IMR-90 (cell line): ENCODE measurements around the gene QSER1. TPM values are rescaled to one million over a fixed set of nuclear protein-coding genes. Genes with fewer than 3 reads are reported as not detected.

Source experiments
- ATAC-seq: fragments of 200-7000 bp; cut with Tn5 transposase; 2 replicates; pipeline ENCODE4 v1.9.1; 2020; ENCODE audit warnings: low read depth, mild to moderate bottlenecking, moderate library complexity
- BruUV-seq: library from RNA; stranded (reverse); fragments of 400-500 nt; replicated peaks from 2 replicates; lab custom pipeline; 2021; lab: Mats Ljungman, UMichigan
- CTCF ChIA-PET: fragments of 300-600 bp; formaldehyde crosslinking; extraction: SDS; loops from one replicate; lab custom pipeline; 2021; ENCODE audit warnings: antibody characterized with exemption; lab: Yijun Ruan, JAX
- POLR2A ChIA-PET: fragments of 300-600 bp; sonication (Branson Sonifier 250); formaldehyde crosslinking; loops from one replicate; lab custom pipeline; 2022; ENCODE audit warnings: antibody characterized with exemption; ENCODE audit not compliant: unreplicated experiment; lab: Charles Lee
- DNase-seq: peaks from one replicate; pipeline ENCODE4 v3.0.0; 2013
- H2AFZ ChIP-seq: replicated peaks from 2 replicates; pipeline ENCODE3; 2013; ENCODE audit warnings: low read length, mild to moderate bottlenecking; ENCODE audit not compliant: poor library complexity
- H2AK5ac ChIP-seq: 2 replicates; pipeline ENCODE4 v1.6.1; 2013; ENCODE audit warnings: low read depth, low read length, inconsistent platforms
- H2AK9ac ChIP-seq: replicated peaks from 2 replicates; pipeline ENCODE3; 2013; ENCODE audit warnings: mild to moderate bottlenecking, low read depth, low read length, moderate library complexity; ENCODE audit not compliant: poor library complexity
- H2BK120ac ChIP-seq: 2 replicates; pipeline ENCODE4 v1.6.1; 2013; ENCODE audit warnings: low read depth, low read length, inconsistent platforms
- H2BK15ac ChIP-seq: 3 replicates; pipeline ENCODE4 v1.6.1; 2013; ENCODE audit warnings: low read depth, low read length, inconsistent platforms
- H2BK20ac ChIP-seq: 2 replicates; pipeline ENCODE4 v1.6.1; 2013; ENCODE audit warnings: low read depth, mild to moderate bottlenecking, inconsistent platforms, low read length, moderate library complexity
- H2BK5ac ChIP-seq: 2 replicates; pipeline ENCODE4 v1.6.1; 2013; ENCODE audit warnings: mild to moderate bottlenecking, low read depth, low read length, inconsistent platforms; ENCODE audit not compliant: poor library complexity, severe bottlenecking
- H3K14ac ChIP-seq: replicated peaks from 2 replicates; pipeline ENCODE4 v1.6.1; 2013; ENCODE audit warnings: low read depth, low read length, inconsistent platforms
- H3K18ac ChIP-seq: 2 replicates; pipeline ENCODE4 v1.6.1; 2013; ENCODE audit warnings: low read depth, low read length, control low read depth
- H3K23ac ChIP-seq: 2 replicates; pipeline ENCODE4 v1.6.1; 2013; ENCODE audit warnings: low read depth, low read length, inconsistent platforms
- H3K27ac ChIP-seq: 2 replicates; pipeline ENCODE4 v1.5.1; 2013; ENCODE audit warnings: mild to moderate bottlenecking, control low read depth, low read length; ENCODE audit not compliant: insufficient read depth
- H3K27me3 ChIP-seq: 2 replicates; pipeline ENCODE4 v1.6.1; 2013; ENCODE audit warnings: low read length; ENCODE audit not compliant: control insufficient read depth, insufficient read depth
- H3K36me3 ChIP-seq: 2 replicates; pipeline ENCODE4 v1.6.1; 2013; ENCODE audit warnings: low read length, mixed read lengths; ENCODE audit not compliant: control insufficient read depth, insufficient read depth
- H3K4ac ChIP-seq: 2 replicates; pipeline ENCODE4 v1.6.1; 2013; ENCODE audit warnings: low read depth, low read length, inconsistent platforms
- H3K4me1 ChIP-seq: 2 replicates; pipeline ENCODE4 v1.6.1; 2013; ENCODE audit warnings: low read length, mixed read lengths; ENCODE audit not compliant: control insufficient read depth, insufficient read depth
- H3K4me2 ChIP-seq: 2 replicates; pipeline ENCODE4 v1.6.1; 2013; ENCODE audit warnings: low read depth, mild to moderate bottlenecking, control low read depth, low read length, moderate library complexity
- H3K4me3 ChIP-seq: 2 replicates; pipeline ENCODE4 v1.5.1; 2013; ENCODE audit warnings: low read depth, mild to moderate bottlenecking, control low read depth, low read length, moderate library complexity; ENCODE audit not compliant: insufficient read depth
- H3K56ac ChIP-seq: 2 replicates; pipeline ENCODE4 v1.6.1; 2013; ENCODE audit warnings: low read length, inconsistent platforms; ENCODE audit not compliant: insufficient read depth; ENCODE audit errors: extremely low read depth
- H3K79me1 ChIP-seq, 2 experiments: 2 replicates each; pipeline ENCODE4 v1.6.1; 2013; ENCODE audit warnings: low read length in 2 of 2, inconsistent platforms in 1 of 2, low read depth in 1 of 2
- H3K9ac ChIP-seq: 2 replicates; pipeline ENCODE4 v1.6.1; 2013; ENCODE audit warnings: low read depth, low read length, control low read depth
- H3K9me1 ChIP-seq: 2 replicates; pipeline ENCODE4 v1.6.1; 2013; ENCODE audit warnings: low read length, inconsistent platforms; ENCODE audit not compliant: insufficient read depth
- H3K9me3 ChIP-seq: 2 replicates; pipeline ENCODE4 v1.6.1; 2013; ENCODE audit warnings: low read length; ENCODE audit not compliant: control insufficient read depth, insufficient read depth
- H4K20me1 ChIP-seq: 2 replicates; pipeline ENCODE4 v1.6.1; 2013; ENCODE audit warnings: low read length, inconsistent platforms; ENCODE audit not compliant: insufficient read depth
- H4K5ac ChIP-seq: 2 replicates; pipeline ENCODE4 v1.6.1; 2013; ENCODE audit warnings: mild to moderate bottlenecking, low read depth, low read length, control low read depth
- H4K8ac ChIP-seq, 2 experiments: 2 replicates each; pipeline ENCODE4 v1.6.1; 2013; ENCODE audit warnings: low read depth in 2 of 2, low read length in 2 of 2, control low read depth in 1 of 2, inconsistent platforms in 1 of 2
- H4K91ac ChIP-seq: 2 replicates; pipeline ENCODE4 v1.6.1; 2013; ENCODE audit warnings: low read depth, low read length, inconsistent platforms; ENCODE audit not compliant: insufficient read depth
- BHLHE40 ChIP-seq: fragments of 150-350 bp; IDR thresholded peaks from 2 replicates; pipeline ENCODE4 v1.6.1; 2016; ENCODE audit warnings: mild to moderate bottlenecking, low read depth, low read length
- CEBPB ChIP-seq: IDR thresholded peaks from 2 replicates; pipeline ENCODE4 v1.6.1; 2012; ENCODE audit warnings: low read depth, low read length, improper control_type of control experiment
- CHD1 ChIP-seq: IDR thresholded peaks from 2 replicates; pipeline ENCODE4 v1.6.1; 2012; ENCODE audit warnings: low read depth, low read length, improper control_type of control experiment
- CTCF ChIP-seq: conservative IDR thresholded peaks from 2 replicates; pipeline ENCODE4 v1.5.1; 2012; ENCODE audit warnings: mild to moderate bottlenecking, low read depth, low read length, improper control_type of control experiment
- FOS ChIP-seq: fragments of 150-350 bp; IDR thresholded peaks from 2 replicates; pipeline ENCODE4 v1.6.1; 2016; ENCODE audit warnings: low read depth, low read length
- MAFK ChIP-seq: IDR thresholded peaks from 2 replicates; pipeline ENCODE4 v1.6.1; 2012; ENCODE audit warnings: low read depth, low read length, improper control_type of control experiment
- MAZ ChIP-seq: IDR thresholded peaks from 2 replicates; pipeline ENCODE4 v1.6.1; 2012; ENCODE audit warnings: low read depth, mild to moderate bottlenecking, low read length, improper control_type of control experiment, moderate library complexity, borderline replicate concordance
- MXI1 ChIP-seq: IDR thresholded peaks from 2 replicates; pipeline ENCODE4 v1.6.1; 2012; ENCODE audit warnings: low read depth, mild to moderate bottlenecking, low read length, moderate library complexity, borderline replicate concordance
- NFE2L2 ChIP-seq: fragments of 150-350 bp; IDR thresholded peaks from 2 replicates; pipeline ENCODE4 v1.6.1; 2016; ENCODE audit warnings: low read depth, mild to moderate bottlenecking, low read length
- POLR2A ChIP-seq: IDR thresholded peaks from 2 replicates; pipeline ENCODE4 v1.6.1; 2012; ENCODE audit warnings: mild to moderate bottlenecking, low read depth, low read length
- RAD21 ChIP-seq: IDR thresholded peaks from 2 replicates; pipeline ENCODE4 v1.6.1; 2012; ENCODE audit warnings: low read length, improper control_type of control experiment
- RCOR1 ChIP-seq: IDR thresholded peaks from 2 replicates; pipeline ENCODE4 v1.6.1; 2012; ENCODE audit warnings: mild to moderate bottlenecking, low read length, improper control_type of control experiment; ENCODE audit not compliant: insufficient replicate concordance
- RFX5 ChIP-seq: IDR thresholded peaks from 2 replicates; pipeline ENCODE4 v1.8.0; 2012; ENCODE audit warnings: low read depth, mild to moderate bottlenecking, low read length, moderate library complexity
- SMC3 ChIP-seq: fragments of 150-350 bp; IDR thresholded peaks from 2 replicates; pipeline ENCODE4 v1.6.1; 2016; ENCODE audit warnings: low read depth, mild to moderate bottlenecking, antibody characterized with exemption, low read length, moderate library complexity
- USF2 ChIP-seq: fragments of 150-350 bp; IDR thresholded peaks from 2 replicates; pipeline ENCODE4 v1.6.1; 2017; ENCODE audit warnings: mild to moderate bottlenecking, antibody characterized with exemption, low read length, low read depth
- WGBS, 2 experiments: methylation state at CpG; one replicate each; pipeline versions ENCODE4 v1.1.5 to v1.1.7; 2013; ENCODE audit warnings: missing lambda C conversion rate in 2 of 2; ENCODE audit not compliant: insufficient read length in 1 of 2; ENCODE audit errors: extremely low coverage in 2 of 2; 5-methylcytosine and 5-hydroxymethylcytosine counted together
- dilution Hi-C: fragments of 300-500 bp; cut with HindIII; formaldehyde crosslinking; loops from one replicate; pipeline ENCODE4 v1.14.3; 2018; ENCODE audit warnings: low sequenced_read_pairs; ENCODE audit not compliant: unreplicated experiment
- in situ Hi-C: fragments of 300-500 bp; cut with MboI; formaldehyde crosslinking; loops from 3 replicates; pipeline ENCODE4 v1.14.3; 2019; ENCODE audit warnings: low sequenced_read_pairs, inconsistent platforms, mixed read lengths
- intact Hi-C: fragments of 100-400 bp; cut with micrococcal nuclease; formaldehyde crosslinking; loops from 2 replicates; pipeline ENCODE4 v1.10.0; 2022
- polyA plus RNA-seq, 3 experiments: library from polyadenylated mRNA; depleted of rRNA; stranded (reverse); fragments of >200 nt; gene quantifications; 2 replicates each; pipeline ENCODE4 v1.2.3, GENCODE V29; 2012; ENCODE audit warnings: low replicate concordance in 1 of 3
- total RNA-seq: library from RNA; depleted of rRNA; stranded (reverse); fragments of >200 nt; gene quantifications from 2 replicates; pipeline ENCODE4 v1.2.3, GENCODE V29; 2012
- TF ChIP-seq, protein P1 (sequence below): fragments of 150-350 bp; IDR thresholded peaks from 2 replicates; pipeline ENCODE4 v1.6.1; 2016; ENCODE audit warnings: low read depth, mild to moderate bottlenecking, low read length, moderate library complexity, borderline replicate concordance

Gene QSER1
- total and polyA plus RNA-seq, 2 of the 4 experiments (the other 2 are of a cell fraction), result 5.9 to 15.6 TPM

- Histone ChIP-seq H3K9me1 (no peaks in the 10 kb centered on the region), H3K4me2 (no peak overlapping the region), H2BK15ac (no peak overlapping the region), H3K9ac (no peak overlapping the region), H2AFZ (no peak overlapping the region), H3K4me3 (no peak overlapping the region), H3K79me1 (no peaks in the 10 kb centered on the region), H3K36me3 (no peaks in the 10 kb centered on the region), H3K27ac (no peak overlapping the region), H3K27me3 (peaks cover 1% of the 10 kb centered on the region; the same call in 1 of the 2 replicates), H2BK120ac (no peak overlapping the region), H3K9me3 (no peaks in the 10 kb centered on the region), H3K18ac (no peak overlapping the region), H4K8ac (no peak overlapping the region), H4K20me1 (no peaks in the 10 kb centered on the region), H3K23ac (no peak overlapping the region), H4K91ac (no peak overlapping the region), H4K5ac (no peak overlapping the region), H3K14ac (no peak overlapping the region), H2AK9ac (no peak overlapping the region), H3K4ac (no peak overlapping the region), H3K56ac (no peak overlapping the region), H2BK20ac (no peak overlapping the region), H2AK5ac (no peak overlapping the region), H3K4me1 (peaks cover 1% of the 10 kb centered on the region; the same call in 1 of the 2 replicates), H2BK5ac (no peak overlapping the region)
- ChIA-PET CTCF (no interaction called here), POLR2A (no interaction called here)
- WGBS, 2 experiments, result 80% methylated on average over 1 of the region's 3 CpGs; no CpG with 5 or more reads in 1 of the 2 experiments
- in situ Hi-C loops, result no loop called here
- intact Hi-C loops, result no loop called here
- DNase-seq, result no peak
- no peak for ATAC-seq
- TF ChIP-seq USF2, result no peak
- no peak for TF ChIP-seq RCOR1
- no peak for TF ChIP-seq BHLHE40
- TF ChIP-seq MAFK, result no peak
- no peak for TF ChIP-seq RAD21
- no peak for TF ChIP-seq POLR2A
- TF ChIP-seq FOS, result no peak
- no peak for TF ChIP-seq MAZ
- no peak for TF ChIP-seq RFX5
- TF ChIP-seq MXI1, result no peak
- no peak for TF ChIP-seq NFE2L2
- no peak for TF ChIP-seq SMC3
- no peak for TF ChIP-seq CEBPB
- TF ChIP-seq CTCF, result no peak
- TF ChIP-seq, protein P1, sequence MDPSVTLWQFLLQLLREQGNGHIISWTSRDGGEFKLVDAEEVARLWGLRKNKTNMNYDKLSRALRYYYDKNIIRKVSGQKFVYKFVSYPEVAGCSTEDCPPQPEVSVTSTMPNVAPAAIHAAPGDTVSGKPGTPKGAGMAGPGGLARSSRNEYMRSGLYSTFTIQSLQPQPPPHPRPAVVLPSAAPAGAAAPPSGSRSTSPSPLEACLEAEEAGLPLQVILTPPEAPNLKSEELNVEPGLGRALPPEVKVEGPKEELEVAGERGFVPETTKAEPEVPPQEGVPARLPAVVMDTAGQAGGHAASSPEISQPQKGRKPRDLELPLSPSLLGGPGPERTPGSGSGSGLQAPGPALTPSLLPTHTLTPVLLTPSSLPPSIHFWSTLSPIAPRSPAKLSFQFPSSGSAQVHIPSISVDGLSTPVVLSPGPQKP, result no peak
- TF ChIP-seq CHD1, result no peak
- BruUV-seq, result no TSS peak
- dilution Hi-C loops, result no loop called here
These were observed 8.6 kb upstream of the QSER1 start for GRCh38 chr11:32884023-32884422.
